Astrocyte (in vitro differentiated cells and primary cell): Measurements from ENCODE around the gene RETREG1. TPM values are rescaled to one million over a fixed set of nuclear protein-coding genes. Genes with fewer than 3 reads are reported as not detected.

ENCODE experiments used
- DNase-seq: peaks from one replicate; pipeline ENCODE4 v3.0.0-alpha.2; 2010; ENCODE audit warnings: low read depth
- FAIRE-seq: peaks from 2 replicates; lab custom pipeline; 2011; peaks lifted over from hg19 to GRCh38; lab: Jason Lieb, UNC
- H2AFZ ChIP-seq: 2 replicates; pipeline ENCODE4 v1.6.0; 2012; ENCODE audit warnings: low read depth, low read length, inconsistent platforms
- H3K27ac ChIP-seq: 2 replicates; pipeline ENCODE4 v1.5.1; 2011; ENCODE audit warnings: low read depth, low read length, inconsistent platforms
- H3K27me3 ChIP-seq: 2 replicates; pipeline ENCODE4 v1.6.0; 2011; ENCODE audit warnings: low read length, inconsistent platforms; ENCODE audit not compliant: insufficient read depth
- H3K36me3 ChIP-seq: 2 replicates; pipeline ENCODE4 v1.5.1; 2011; ENCODE audit warnings: low read length, inconsistent platforms; ENCODE audit not compliant: insufficient read depth
- H3K4me1 ChIP-seq: 2 replicates; pipeline ENCODE4 v1.5.1; 2011; ENCODE audit warnings: low read length, inconsistent platforms; ENCODE audit not compliant: insufficient read depth
- H3K4me2 ChIP-seq: 2 replicates; pipeline ENCODE4 v1.6.0; 2012; ENCODE audit warnings: low read length, inconsistent platforms
- H3K4me3 ChIP-seq: 2 replicates; pipeline ENCODE4 v1.5.1; 2011; ENCODE audit warnings: low read depth, mild to moderate bottlenecking, low read length, inconsistent platforms; ENCODE audit not compliant: insufficient read depth
- H3K79me2 ChIP-seq: 2 replicates; pipeline ENCODE4 v1.6.0; 2012; ENCODE audit warnings: mild to moderate bottlenecking, low read length, inconsistent platforms; ENCODE audit not compliant: insufficient read depth
- H3K9ac ChIP-seq: 2 replicates; pipeline ENCODE4 v1.6.0; 2012; ENCODE audit warnings: mild to moderate bottlenecking, low read length, inconsistent platforms
- H3K9me3 ChIP-seq: 2 replicates; pipeline ENCODE4 v1.5.1; 2012; ENCODE audit warnings: low read depth, mild to moderate bottlenecking, low read length, inconsistent platforms; ENCODE audit not compliant: insufficient read depth
- H4K20me1 ChIP-seq: 2 replicates; pipeline ENCODE4 v1.6.0; 2012; ENCODE audit warnings: low read length, inconsistent platforms; ENCODE audit not compliant: insufficient read depth
- H3K27ac Mint-ChIP-seq: one replicate; pipeline ENCODE4 v1.8.0; 2021; ENCODE audit warnings: mild to moderate bottlenecking, mixed read lengths; ENCODE audit not compliant: unreplicated experiment
- H3K27me3 Mint-ChIP-seq: one replicate; pipeline ENCODE4 v1.8.0; 2021; ENCODE audit warnings: low read depth, mixed read lengths; ENCODE audit not compliant: unreplicated experiment
- H3K36me3 Mint-ChIP-seq: one replicate; pipeline ENCODE4 v1.8.0; 2021; ENCODE audit warnings: low read depth, mixed read lengths; ENCODE audit not compliant: unreplicated experiment
- H3K4me1 Mint-ChIP-seq: one replicate; pipeline ENCODE4 v1.8.0; 2021; ENCODE audit warnings: low read depth, mixed read lengths; ENCODE audit not compliant: unreplicated experiment
- H3K4me3 Mint-ChIP-seq: one replicate; pipeline ENCODE4 v1.8.0; 2021; ENCODE audit warnings: mild to moderate bottlenecking, moderate library complexity, mixed read lengths; ENCODE audit not compliant: unreplicated experiment
- H3K9me3 Mint-ChIP-seq: one replicate; pipeline ENCODE4 v1.8.0; 2021; ENCODE audit warnings: mild to moderate bottlenecking, mixed read lengths; ENCODE audit not compliant: unreplicated experiment
- CTCF ChIP-seq: IDR thresholded peaks from 2 replicates; pipeline ENCODE4 v1.5.1; 2011; ENCODE audit warnings: low read depth, mild to moderate bottlenecking, inconsistent platforms, low read length, moderate library complexity; ENCODE audit not compliant: insufficient read depth
- EZH2 ChIP-seq: IDR thresholded peaks from 2 replicates; pipeline ENCODE4 v1.6.1; 2012; ENCODE audit warnings: mild to moderate bottlenecking, low read length, inconsistent platforms; ENCODE audit not compliant: insufficient read depth
- total RNA-seq: library from RNA; stranded (reverse); gene quantifications from 2 replicates; pipeline ENCODE4 v1.2.1, GENCODE V29; 2021

RETREG1 gene
- total RNA-seq, 1 donor from 2014 or later: 0.98 TPM

- Histone ChIP-seq H3K4me1 (peaks cover 45% of the 10 kb centered on the region), H2AFZ (peak within 1 kb of the TSS; percentile 85), H3K9ac (peak within 1 kb of the TSS; percentile 90), H3K36me3 (peaks cover 25% of the 10 kb centered on the region), H3K27me3 (no peaks in the 10 kb centered on the region), H4K20me1 (peaks cover 56% of the 10 kb centered on the region), H3K4me2 (peak within 1 kb of the TSS; percentile 94), H3K27ac (peak within 1 kb of the TSS; percentile 86), H3K4me3 (peak within 1 kb of the TSS; percentile 91), H3K9me3 (no peaks in the 10 kb centered on the region), H3K79me2 (peaks cover 73% of the 10 kb centered on the region)
- Mint-ChIP-seq H3K9me3 (no peaks in the 10 kb centered on the region), H3K27ac (peak within 1 kb of the TSS; percentile 97), H3K4me3 (peak within 1 kb of the TSS; percentile 99), H3K27me3 (no peaks in the 10 kb centered on the region), H3K36me3 (peaks cover 14% of the 10 kb centered on the region), H3K4me1 (peaks cover 39% of the 10 kb centered on the region)
- peak; percentile 82 for DNase-seq
- no peak for TF ChIP-seq EZH2
- no peak for TF ChIP-seq CTCF
- peak; percentile 29 for FAIRE-seq
Measured at GRCh38 chr5:16465544-16466432, 151.0 kb downstream of the RETREG1 start, which contains the start of gene ZNF622. ZNF622 (minus strand) TSS chr5:16465800; CDS start chr5:16465665, 135 bp downstream.

GRCh38 chr5:16464664-16465543 is 151.9 kb downstream of the RETREG1 start:
- Mint-ChIP-seq H3K27me3 (no peaks in the 10 kb centered on the region), H3K9me3 (no peaks in the 10 kb centered on the region), H3K27ac (peak overlapping the region; percentile 97), H3K4me3 (peak overlapping the region; percentile 99), H3K36me3 (peaks cover 14% of the 10 kb centered on the region), H3K4me1 (peaks cover 47% of the 10 kb centered on the region)
- H3K27me3 ChIP-seq: no peaks in the 10 kb centered on the region
- peak overlapping the region; percentile 85 for H2AFZ ChIP-seq
- no peaks in the 10 kb centered on the region for H3K9me3 ChIP-seq
- peaks cover 61% of the 10 kb centered on the region for H4K20me1 ChIP-seq
- H3K36me3 ChIP-seq: peaks cover 33% of the 10 kb centered on the region
- TF ChIP-seq EZH2 (no peak), CTCF (peak; percentile 12)
- H3K27ac ChIP-seq: peak overlapping the region; percentile 86
- H3K79me2 ChIP-seq: peaks cover 75% of the 10 kb centered on the region
- peak overlapping the region; percentile 90 for H3K9ac ChIP-seq
- DNase-seq: peak; percentile 30
- peak overlapping the region; percentile 94 for H3K4me2 ChIP-seq
- FAIRE-seq: no peak
- peaks cover 45% of the 10 kb centered on the region for H3K4me1 ChIP-seq
- peak overlapping the region; percentile 91 for H3K4me3 ChIP-seq
